Loucy (cell line): ENCODE results near the gene PPP1R16B.

Source experiments
- H2AFZ ChIP-seq: fragments of 200-600 bp; sonication (generic); 2 replicates; pipeline ENCODE4 v1.6.0; 2016; ENCODE audit warnings: antibody characterized with exemption, mild to moderate bottlenecking, low read length, moderate library complexity
- H3F3A ChIP-seq: fragments of 200-600 bp; 2 replicates; pipeline ENCODE4 v1.6.0; 2016; ENCODE audit warnings: antibody characterized with exemption, low read depth, mild to moderate bottlenecking
- H3K27me3 ChIP-seq: fragments of 200-600 bp; sonication (generic); 2 replicates; pipeline ENCODE4 v1.6.1; 2014; ENCODE audit warnings: low read length, mild to moderate bottlenecking; ENCODE audit not compliant: insufficient read depth, poor library complexity, severe bottlenecking
- H3K36me3 ChIP-seq: fragments of 200-600 bp; sonication (generic); 2 replicates; pipeline ENCODE4 v1.6.1; 2016; ENCODE audit warnings: low read length; ENCODE audit not compliant: insufficient read depth
- H3K4me1 ChIP-seq: fragments of 200-600 bp; sonication (generic); 2 replicates; pipeline ENCODE4 v1.5.1; 2014; ENCODE audit warnings: low read length, mild to moderate bottlenecking; ENCODE audit not compliant: insufficient read depth, poor library complexity, severe bottlenecking
- H3K4me2 ChIP-seq: fragments of 200-600 bp; sonication (generic); 2 replicates; pipeline ENCODE4 v1.6.0; 2014; ENCODE audit warnings: antibody characterized with exemption, low read length, low read depth, mild to moderate bottlenecking; ENCODE audit not compliant: poor library complexity, severe bottlenecking
- H3K4me3 ChIP-seq: fragments of 200-600 bp; sonication (generic); 2 replicates; pipeline ENCODE4 v1.5.1; 2014; ENCODE audit warnings: low read length, mild to moderate bottlenecking, mixed read lengths; ENCODE audit not compliant: poor library complexity, severe bottlenecking
- H3K79me2 ChIP-seq: fragments of 200-600 bp; sonication (generic); 2 replicates; pipeline ENCODE4 v1.6.1; 2014; ENCODE audit warnings: low read length; ENCODE audit not compliant: insufficient read depth
- H3K9ac ChIP-seq: fragments of 200-600 bp; sonication (generic); 2 replicates; pipeline ENCODE4 v1.6.0; 2014; ENCODE audit warnings: mild to moderate bottlenecking, low read depth, low read length, moderate library complexity; ENCODE audit not compliant: poor library complexity, severe bottlenecking
- H3K9me2 ChIP-seq: fragments of 200-600 bp; sonication (generic); replicated peaks from 2 replicates; pipeline ENCODE4 v1.6.1; 2016; ENCODE audit warnings: low read depth, low read length, mixed read lengths
- H3K9me3 ChIP-seq: fragments of 200-600 bp; sonication (generic); 2 replicates; pipeline ENCODE4 v1.6.1; 2014; ENCODE audit warnings: mild to moderate bottlenecking, antibody characterized with exemption, low read length, low read depth; ENCODE audit not compliant: insufficient read depth
- H4K20me1 ChIP-seq: fragments of 200-600 bp; sonication (generic); 2 replicates; pipeline ENCODE4 v1.6.0; 2014; ENCODE audit warnings: antibody characterized with exemption, low read length, mild to moderate bottlenecking; ENCODE audit not compliant: insufficient read depth, poor library complexity, severe bottlenecking
- CTCF ChIP-seq: fragments of 200-600 bp; sonication (generic); conservative IDR thresholded peaks from 2 replicates; pipeline ENCODE4 v1.5.1; 2014; ENCODE audit warnings: mild to moderate bottlenecking, antibody characterized with exemption, low read length
- EZH2phosphoT487 ChIP-seq: fragments of 200-600 bp; IDR thresholded peaks from 2 replicates; pipeline ENCODE4 v1.6.1; 2018; ENCODE audit warnings: antibody characterized with exemption, mild to moderate bottlenecking, moderate library complexity, borderline replicate concordance

PPP1R16B gene

GRCh38 chr20:38882600-38882999 lies 77.1 kb downstream of the PPP1R16B start:
- Histone ChIP-seq H2AFZ (no peak overlapping the region), H3K4me2 (no peak overlapping the region), H3K9me2 (no peaks in the 10 kb centered on the region), H4K20me1 (peaks cover 5% of the 10 kb centered on the region), H3K36me3 (no peaks in the 10 kb centered on the region), H3K4me3 (no peak overlapping the region), H3K9ac (no peak overlapping the region), H3K4me1 (peaks cover 21% of the 10 kb centered on the region), H3K79me2 (peaks cover 30% of the 10 kb centered on the region), H3F3A (no peaks in the 10 kb centered on the region), H3K9me3 (no peaks in the 10 kb centered on the region), H3K27me3 (no peaks in the 10 kb centered on the region)
- no peak for TF ChIP-seq CTCF

GRCh38 chr20:38883081-38883980 lies 77.8 kb downstream of the PPP1R16B start:
- peaks cover 21% of the 10 kb centered on the region for H3K4me1 ChIP-seq
- H3K4me3 ChIP-seq = no peak overlapping the region
- H4K20me1 ChIP-seq = peaks cover 5% of the 10 kb centered on the region
- H2AFZ ChIP-seq = no peak overlapping the region
- H3K79me2 ChIP-seq = peaks cover 23% of the 10 kb centered on the region
- no peaks in the 10 kb centered on the region for H3K27me3 ChIP-seq
- TF ChIP-seq CTCF (no peak), EZH2phosphoT487 (no peak)
- no peaks in the 10 kb centered on the region for H3K36me3 ChIP-seq
- no peak overlapping the region for H3K9ac ChIP-seq
- no peaks in the 10 kb centered on the region for H3K9me2 ChIP-seq
- H3K9me3 ChIP-seq = no peaks in the 10 kb centered on the region
- no peaks in the 10 kb centered on the region for H3F3A ChIP-seq
- H3K4me2 ChIP-seq = no peak overlapping the region

- H3K36me3 ChIP-seq = no peaks in the 10 kb centered on the region
- no peak overlapping the region for H3K4me2 ChIP-seq
- TF ChIP-seq EZH2phosphoT487 (no peak), CTCF (no peak)
- H3F3A ChIP-seq = no peaks in the 10 kb centered on the region
- H4K20me1 ChIP-seq = peaks cover 5% of the 10 kb centered on the region
- H2AFZ ChIP-seq = no peak overlapping the region
- H3K4me1 ChIP-seq = peaks cover 21% of the 10 kb centered on the region
- no peak overlapping the region for H3K9ac ChIP-seq
- no peaks in the 10 kb centered on the region for H3K9me2 ChIP-seq
- H3K79me2 ChIP-seq = peaks cover 19% of the 10 kb centered on the region
- no peaks in the 10 kb centered on the region for H3K27me3 ChIP-seq
- no peak overlapping the region for H3K4me3 ChIP-seq
- no peaks in the 10 kb centered on the region for H3K9me3 ChIP-seq
Observed at GRCh38 chr20:38883981-38884733, 78.7 kb downstream of the PPP1R16B start.
